GM23338 (cell line): ENCODE data around the gene MCTP1. TPM values are rescaled to one million over a fixed set of nuclear protein-coding genes. Genes with fewer than 3 reads are reported as not detected.

ENCODE experiments used
- ATAC-seq: fragments of 200-7000 bp; cut with Tn5 transposase; 3 replicates; pipeline ENCODE4 v1.9.1; 2020
- DNase-seq: peaks from one replicate; pipeline ENCODE4 v3.0.0-alpha.2; 2015; ENCODE audit warnings: low spot score
- H2AFZ ChIP-seq: fragments of 200-600 bp; sonication (generic); 2 replicates; pipeline ENCODE4 v1.8.0; 2016; ENCODE audit warnings: antibody characterized with exemption, mild to moderate bottlenecking, moderate library complexity
- H3F3A ChIP-seq: fragments of 200-600 bp; sonication (generic); replicated peaks from 2 replicates; pipeline ENCODE4 v1.8.0; 2017; ENCODE audit warnings: antibody characterized with exemption, mixed run types, low read depth
- H3K27ac ChIP-seq: fragments of 200-600 bp; sonication (generic); 2 replicates; pipeline ENCODE4 v1.6.1; 2016; ENCODE audit warnings: low read depth
- H3K27me3 ChIP-seq: fragments of 200-600 bp; sonication (generic); 2 replicates; pipeline ENCODE4 v1.8.0; 2016; ENCODE audit warnings: mild to moderate bottlenecking, mixed run types, moderate library complexity; ENCODE audit not compliant: insufficient read depth
- H3K36me3 ChIP-seq: fragments of 200-600 bp; sonication (generic); 2 replicates; pipeline ENCODE4 v1.8.0; 2016; ENCODE audit warnings: mild to moderate bottlenecking; ENCODE audit not compliant: insufficient read depth
- H3K4me1 ChIP-seq: fragments of 200-600 bp; sonication (generic); 2 replicates; pipeline ENCODE4 v1.8.0; 2016; ENCODE audit warnings: mild to moderate bottlenecking, moderate library complexity; ENCODE audit not compliant: insufficient read depth
- H3K4me2 ChIP-seq: fragments of 200-600 bp; sonication (generic); 2 replicates; pipeline ENCODE4 v1.7.1; 2017; ENCODE audit warnings: mixed run types
- H3K4me3 ChIP-seq: fragments of 200-600 bp; sonication (generic); 2 replicates; pipeline ENCODE4 v1.6.1; 2016; ENCODE audit warnings: mixed run types
- H3K79me2 ChIP-seq: fragments of 200-600 bp; sonication (generic); replicated peaks from 2 replicates; pipeline ENCODE4 v1.8.0; 2017; ENCODE audit warnings: mild to moderate bottlenecking; ENCODE audit not compliant: insufficient read depth
- H3K9me2 ChIP-seq: fragments of 200-600 bp; sonication (generic); 2 replicates; pipeline ENCODE4 v1.8.0; 2017; ENCODE audit not compliant: insufficient read depth
- H4K20me1 ChIP-seq: fragments of 200-600 bp; sonication (generic); replicated peaks from 2 replicates; pipeline ENCODE4 v1.8.0; 2017; ENCODE audit warnings: mild to moderate bottlenecking; ENCODE audit not compliant: insufficient read depth
- H3K27ac Mint-ChIP-seq: 2 replicates; pipeline ENCODE4 v1.8.0; 2020; ENCODE audit warnings: inconsistent platforms, mild to moderate bottlenecking, moderate library complexity, mixed read lengths
- H3K27me3 Mint-ChIP-seq: 3 replicates; pipeline ENCODE4 v1.8.0; 2022; ENCODE audit warnings: low read depth, mild to moderate bottlenecking, moderate library complexity, mixed read lengths, inconsistent platforms; ENCODE audit not compliant: insufficient read depth, poor library complexity
- H3K36me3 Mint-ChIP-seq: 3 replicates; pipeline ENCODE4 v1.8.0; 2021; ENCODE audit warnings: low read depth, mild to moderate bottlenecking, inconsistent platforms, moderate library complexity, mixed read lengths
- H3K4me1 Mint-ChIP-seq: 3 replicates; pipeline ENCODE4 v1.8.0; 2020; ENCODE audit warnings: mild to moderate bottlenecking, inconsistent platforms, mixed read lengths
- H3K4me3 Mint-ChIP-seq: 3 replicates; pipeline ENCODE4 v1.8.0; 2021; ENCODE audit warnings: moderate library complexity, mild to moderate bottlenecking, inconsistent platforms, mixed read lengths
- H3K9me3 Mint-ChIP-seq: 3 replicates; pipeline ENCODE4 v1.8.0; 2020; ENCODE audit warnings: moderate library complexity, mild to moderate bottlenecking, inconsistent platforms, mixed read lengths
- CTCF ChIP-seq, 2 experiments: fragments of 200-600 bp in 1 of 2; sonication (generic) in 1 of 2; conservative IDR thresholded peaks; 2 replicates each; pipeline versions ENCODE4 v1.5.1 to v1.6.1; 2016 to 2017; ENCODE audit warnings: antibody characterized with exemption in 2 of 2, low read depth in 2 of 2, mild to moderate bottlenecking in 2 of 2, moderate library complexity in 1 of 2
- EZH2 ChIP-seq: fragments of 200-600 bp; sonication (generic); IDR thresholded peaks from one replicate; pipeline ENCODE4 v1.8.0; 2017; ENCODE audit warnings: antibody characterized with exemption, mild to moderate bottlenecking, low read depth; ENCODE audit not compliant: unreplicated experiment
- REST ChIP-seq: IDR thresholded peaks from one replicate; pipeline ENCODE4 v1.6.1; 2018; ENCODE audit warnings: antibody characterized with exemption; ENCODE audit not compliant: unreplicated experiment
- ZNF331 ChIP-seq: fragments of 250-450 bp; sonication (Bioruptor Pico); IDR thresholded peaks from 2 replicates; pipeline ENCODE4 v1.5.0; 2020; ENCODE audit warnings: low read depth, mild to moderate bottlenecking, moderate library complexity
- polyA plus RNA-seq: library from polyadenylated mRNA; unstranded; fragments of >200 nt; fragmentation: Nextera tagmentation; extraction: Ambion mirVana; gene quantifications from 2 replicates; pipeline ENCODE4 v1.2.1, GENCODE V29; 2016
- total RNA-seq: library from RNA; depleted of rRNA; stranded (reverse); fragments of >200 nt; shearing (Covaris generic); gene quantifications from 2 replicates; pipeline ENCODE4 v1.2.3, GENCODE V29; 2014

MCTP1 gene
- total and polyA plus RNA-seq, 2 experiments from 2014 or later, result 3.7 to 4.2 TPM

GRCh38 chr5:94698197-94698596 lies 586.7 kb downstream of the MCTP1 start:
- H3K9me3 Mint-ChIP-seq, result no peaks in the 10 kb centered on the region
- H3K27me3 Mint-ChIP-seq, result no peaks in the 10 kb centered on the region
- DNase-seq (peak; percentile 11), ATAC-seq (no peak)
- no peak overlapping the region for H2AFZ ChIP-seq
- no peak overlapping the region for H3K4me3 ChIP-seq
- H3K79me2 ChIP-seq, result no peaks in the 10 kb centered on the region
- no peaks in the 10 kb centered on the region for H3F3A ChIP-seq
- TF ChIP-seq ZNF331 (CRISPR knock-in tag) (no peak), CTCF (conservative IDR thresholded peaks at IDR 0.05; ENCODE audit: low read depth in 2 of 2) (peak in 1 of 2 experiments; percentile 33; a peak in 2 of 4 replicates)
- no peaks in the 10 kb centered on the region for H4K20me1 ChIP-seq
- no peak overlapping the region for H3K27ac Mint-ChIP-seq
- H3K36me3 Mint-ChIP-seq, result peaks cover 7% of the 10 kb centered on the region; the same call in 2 of the 3 replicates
- H3K4me1 ChIP-seq, result no peaks in the 10 kb centered on the region
- H3K27ac ChIP-seq, result no peak overlapping the region
- H3K36me3 ChIP-seq, result no peaks in the 10 kb centered on the region
- H3K27me3 ChIP-seq, result no peaks in the 10 kb centered on the region
- H3K9me2 ChIP-seq, result no peaks in the 10 kb centered on the region
- H3K4me1 Mint-ChIP-seq, result no peaks in the 10 kb centered on the region; the same call in 2 of the 3 replicates
- H3K4me3 Mint-ChIP-seq, result no peak overlapping the region
- H3K4me2 ChIP-seq, result no peak overlapping the region

GRCh38 chr5:94694671-94695070 lies 590.2 kb downstream of the MCTP1 start:
- no peak for DNase-seq
- H3K36me3 ChIP-seq, result no peaks in the 10 kb centered on the region; the same call in 1 of the 2 replicates
- H3K9me2 ChIP-seq, result no peaks in the 10 kb centered on the region
- Mint-ChIP-seq H3K27ac (no peak overlapping the region), H3K4me3 (no peak overlapping the region), H3K9me3 (no peaks in the 10 kb centered on the region), H3K36me3 (peaks cover 2% of the 10 kb centered on the region; the same call in 2 of the 3 replicates), H3K4me1 (peaks cover 17% of the 10 kb centered on the region), H3K27me3 (no peaks in the 10 kb centered on the region)
- no peak overlapping the region for H3K4me3 ChIP-seq
- H3K4me1 ChIP-seq, result peaks cover 18% of the 10 kb centered on the region
- H3K27ac ChIP-seq, result no peak overlapping the region
- H4K20me1 ChIP-seq, result no peaks in the 10 kb centered on the region; the same call in 1 of the 2 replicates
- H3K79me2 ChIP-seq, result no peaks in the 10 kb centered on the region
- TF ChIP-seq EZH2 (no peak), REST (no peak)
- no peaks in the 10 kb centered on the region for H3F3A ChIP-seq
- no peak overlapping the region for H2AFZ ChIP-seq
- H3K27me3 ChIP-seq, result no peaks in the 10 kb centered on the region
- H3K4me2 ChIP-seq, result no peak overlapping the region
- ATAC-seq, result no peak
